ENCODE data around the gene ACSF3.
A peak's percentile ranks its signal among the peaks of the same experiment; 100 is the strongest.
"Not testable (repeated sequence)": the region's sequence is repeated elsewhere in the genome, so short reads cannot be mapped to it uniquely, and the experiment has no call there.

The ACSF3 gene

DNA sequence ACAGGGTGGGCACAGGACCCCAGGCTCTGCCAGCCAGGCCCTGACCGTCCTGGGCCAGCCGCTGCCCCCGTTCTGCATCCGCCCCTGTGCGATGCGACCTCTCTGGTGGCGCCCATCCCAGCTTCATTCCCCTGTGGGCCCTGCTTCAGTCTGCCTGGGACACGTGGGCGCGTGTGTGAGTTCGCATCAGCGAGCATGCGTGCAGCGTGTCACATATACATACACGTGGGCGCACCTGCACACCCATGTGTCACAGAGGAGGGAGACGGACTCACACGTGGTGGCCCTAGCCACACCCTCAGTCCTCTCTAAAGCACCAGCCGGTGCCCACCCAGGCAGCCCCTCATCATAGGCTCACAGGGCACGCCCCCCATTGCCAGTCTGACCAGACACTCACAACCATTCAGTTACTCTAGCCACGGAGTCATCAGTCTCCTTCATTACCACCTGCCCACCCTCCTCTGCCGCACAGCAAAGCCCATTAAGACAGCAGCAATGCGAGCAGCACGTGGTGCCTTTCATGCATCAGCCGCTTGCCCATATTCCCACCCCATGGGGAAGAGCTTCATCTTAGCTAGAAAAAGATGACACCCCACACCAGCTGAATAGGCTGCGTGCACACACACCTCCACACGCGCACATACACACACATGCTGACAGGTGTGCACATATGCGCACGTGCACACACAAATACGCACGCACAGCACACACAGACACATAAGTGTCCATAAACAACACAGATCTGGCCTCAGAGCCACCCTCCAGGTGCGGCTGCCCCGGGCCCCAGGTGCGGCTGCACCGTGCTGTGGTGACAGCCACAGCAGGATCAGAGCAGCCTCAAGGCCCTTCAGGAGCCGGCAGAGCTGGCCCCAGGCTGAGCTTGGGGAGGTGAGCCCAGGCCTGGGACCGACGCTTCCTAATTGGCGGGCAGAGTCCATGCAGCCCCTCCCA, 68.4 kb downstream of the ACSF3 start:
- no peak for DNase-seq (ENCODE audit: low read depth)

GRCh38 chr16:89163297-89163696, 69.6 kb downstream of the ACSF3 start:
- no peak for DNase-seq (ENCODE audit: low read depth)

DNA sequence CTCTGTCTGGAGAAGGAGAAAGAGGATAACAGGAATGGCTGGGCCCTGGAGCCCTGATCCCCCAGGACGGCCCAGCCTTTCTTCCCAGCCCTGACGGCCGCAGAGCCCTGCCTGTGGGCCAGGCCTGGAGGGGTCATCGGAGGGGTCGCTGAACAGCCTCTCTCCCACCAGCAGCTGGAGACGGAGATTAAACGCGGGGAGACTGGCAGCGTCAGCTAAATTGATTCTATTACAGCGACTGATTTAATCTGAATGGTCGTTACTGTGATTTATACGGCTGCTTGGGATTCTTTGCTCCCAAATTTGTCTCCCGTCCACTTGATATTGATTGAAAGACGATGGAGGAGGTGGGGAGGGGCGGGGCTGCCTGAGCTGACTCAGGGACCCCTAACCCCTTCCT, 70.8 kb downstream of the ACSF3 start:
- DNase-seq (ENCODE audit: low read depth) = no peak

DNA sequence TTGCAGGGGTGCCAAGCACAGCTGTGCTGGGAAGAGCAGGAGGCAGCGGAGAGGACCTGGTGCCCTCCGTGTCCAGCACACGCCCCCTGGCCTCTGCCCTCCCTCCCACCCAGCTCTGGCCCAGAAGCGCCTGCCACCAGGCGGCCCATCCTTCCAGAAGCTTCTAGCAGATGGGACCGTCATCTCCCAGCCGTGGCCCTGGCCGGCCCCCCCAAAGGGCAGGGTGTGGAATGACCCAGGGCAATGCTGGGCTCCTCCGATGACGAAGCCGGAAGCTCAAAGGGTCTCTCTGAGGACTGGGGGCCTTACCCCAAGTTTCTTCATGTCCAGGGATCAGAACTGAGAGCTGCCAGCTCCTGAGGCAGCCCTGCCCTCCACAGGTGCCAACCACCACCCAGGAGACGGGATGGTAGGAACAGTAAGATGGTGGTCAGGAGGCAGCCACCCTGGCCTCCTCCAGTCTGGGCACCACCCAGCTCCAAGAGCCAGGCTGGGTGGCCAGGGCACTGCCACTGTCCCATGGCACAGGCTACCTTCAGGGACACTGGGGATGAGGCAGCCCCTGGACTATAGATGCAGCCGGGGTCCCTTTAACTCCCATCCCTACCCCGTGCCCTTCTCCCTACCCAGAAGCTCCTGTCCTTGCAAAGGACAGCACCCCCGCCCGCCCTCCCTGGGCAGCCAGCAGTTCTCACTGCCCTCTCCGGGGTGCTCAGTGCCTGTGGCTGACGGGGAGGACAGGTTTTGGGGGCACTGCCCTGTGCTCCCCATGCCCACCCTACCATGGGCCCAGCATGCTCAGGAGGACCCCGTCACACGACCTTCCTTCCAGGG, 71.4 kb downstream of the ACSF3 start:
- DNase-seq (ENCODE audit: low read depth) = no peak

GRCh38 chr16:89165681-89165979, 72.0 kb downstream of the ACSF3 start:
- not testable (repeated sequence) for DNase-seq (ENCODE audit: low read depth)

GRCh38 chr16:89166696-89167424, 73.2 kb downstream of the ACSF3 start:
- DNase-seq (ENCODE audit: low read depth) = no peak

GRCh38 chr16:89167425-89167941, 73.8 kb downstream of the ACSF3 start:
- peak; percentile 6 for DNase-seq (ENCODE audit: low read depth)

GRCh38 chr16:89168381-89169189, 74.9 kb downstream of the ACSF3 start:
- no peak for DNase-seq (ENCODE audit: low read depth)

GRCh38 chr16:89169778-89170177, 76.1 kb downstream of the ACSF3 start:
- no peak for DNase-seq (ENCODE audit: low read depth)

DNA sequence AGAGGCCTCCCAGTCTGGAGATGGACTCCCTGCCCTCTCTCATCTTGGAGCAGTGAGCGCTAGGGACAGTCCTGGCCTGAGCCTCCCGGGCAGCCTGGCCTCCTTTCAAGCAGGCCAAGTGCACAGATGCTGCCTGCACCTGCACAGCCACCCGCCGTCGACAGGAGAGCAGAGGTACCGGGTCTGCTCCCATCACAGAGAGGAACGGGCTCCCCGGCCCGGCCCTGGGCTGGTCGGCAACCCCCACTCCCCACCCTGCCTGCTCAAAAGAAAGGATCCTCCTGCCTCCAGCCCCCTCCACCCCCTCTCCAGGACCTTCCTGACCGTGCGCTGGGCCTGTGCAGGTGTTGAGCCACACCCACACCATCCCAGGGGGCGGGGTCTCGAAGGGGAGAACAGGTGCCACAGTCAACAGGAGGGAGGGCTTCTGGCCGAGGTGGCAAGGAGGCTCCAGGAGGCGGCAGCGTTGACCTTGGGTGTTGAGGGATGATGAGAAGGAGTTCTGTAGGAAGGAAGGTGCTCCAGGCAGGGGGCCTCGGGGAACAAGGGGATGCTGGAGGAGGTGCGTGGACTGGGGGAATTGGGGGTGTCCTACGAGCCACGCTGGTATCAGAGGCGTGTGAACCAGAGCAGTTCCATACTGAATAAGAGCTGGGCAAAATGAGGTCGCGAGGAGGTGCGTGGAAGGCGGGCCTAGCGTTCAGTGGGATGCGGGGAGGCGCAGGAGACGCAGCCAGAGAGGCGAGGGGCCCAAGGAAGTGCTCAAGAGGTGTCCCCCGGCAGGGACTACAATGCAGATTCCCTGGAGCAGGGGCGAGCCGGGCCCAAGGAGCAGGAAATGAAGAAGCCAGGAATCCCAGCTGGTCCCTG, 76.9 kb downstream of the ACSF3 start:
- DNase-seq (ENCODE audit: low read depth) = no peak

DNA sequence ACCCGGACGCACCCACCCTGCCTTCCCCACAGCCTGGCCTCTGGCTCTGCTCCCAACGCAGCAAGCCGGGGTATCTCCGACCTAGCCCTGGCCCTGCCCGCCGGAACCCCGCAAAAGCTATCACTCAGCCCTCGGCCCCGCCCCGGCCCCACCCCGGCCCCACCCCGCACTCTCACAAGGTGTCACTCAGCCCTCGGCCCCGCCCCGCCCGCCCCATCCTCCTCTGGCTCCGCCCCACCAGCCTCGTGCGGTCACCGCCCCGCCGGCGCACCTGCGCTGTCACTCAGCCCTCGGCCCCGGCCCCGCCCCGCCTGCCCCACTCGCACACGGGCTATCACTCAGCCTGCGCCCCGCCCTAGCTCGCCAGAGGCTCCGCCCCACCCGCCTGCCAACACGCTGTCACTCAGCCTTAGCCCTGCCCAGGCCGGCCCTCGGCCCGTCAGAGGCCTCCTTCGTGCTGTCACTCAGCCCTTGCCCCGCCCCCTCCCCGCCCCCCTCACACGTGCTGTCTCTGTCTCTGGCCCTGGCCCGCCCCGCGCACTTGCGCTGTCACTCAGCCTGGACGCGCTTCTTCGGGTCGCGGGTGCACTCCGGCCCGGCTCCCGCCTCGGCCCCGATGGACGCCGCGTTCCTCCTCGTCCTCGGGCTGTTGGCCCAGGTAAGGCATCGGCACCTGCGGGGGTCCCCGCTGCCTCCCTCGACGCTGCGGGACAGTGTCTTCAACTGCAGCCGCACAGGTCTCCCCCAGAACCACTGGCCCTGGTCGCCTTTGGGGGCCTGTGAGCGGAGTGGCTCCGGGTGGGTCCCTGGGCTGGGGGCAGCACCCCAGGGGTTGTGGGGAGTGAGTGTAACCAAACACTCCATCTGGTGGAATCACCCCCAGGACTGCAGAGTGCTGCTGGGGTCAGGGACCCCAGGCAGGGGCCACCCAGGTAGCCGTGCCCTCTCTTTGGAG, 77.8 kb downstream of the ACSF3 start, which contains the start of gene CDH15:
CDH15 (plus strand) TSS at position 533 of the 955 bp plus-strand sequence; CDS start at position 617, 84 bp downstream.
- peak; percentile 34 for DNase-seq (ENCODE audit: low read depth)

GRCh38 chr16:89172171-89172527, 78.5 kb downstream of the ACSF3 start:
- DNase-seq (ENCODE audit: low read depth) = no peak

DNA sequence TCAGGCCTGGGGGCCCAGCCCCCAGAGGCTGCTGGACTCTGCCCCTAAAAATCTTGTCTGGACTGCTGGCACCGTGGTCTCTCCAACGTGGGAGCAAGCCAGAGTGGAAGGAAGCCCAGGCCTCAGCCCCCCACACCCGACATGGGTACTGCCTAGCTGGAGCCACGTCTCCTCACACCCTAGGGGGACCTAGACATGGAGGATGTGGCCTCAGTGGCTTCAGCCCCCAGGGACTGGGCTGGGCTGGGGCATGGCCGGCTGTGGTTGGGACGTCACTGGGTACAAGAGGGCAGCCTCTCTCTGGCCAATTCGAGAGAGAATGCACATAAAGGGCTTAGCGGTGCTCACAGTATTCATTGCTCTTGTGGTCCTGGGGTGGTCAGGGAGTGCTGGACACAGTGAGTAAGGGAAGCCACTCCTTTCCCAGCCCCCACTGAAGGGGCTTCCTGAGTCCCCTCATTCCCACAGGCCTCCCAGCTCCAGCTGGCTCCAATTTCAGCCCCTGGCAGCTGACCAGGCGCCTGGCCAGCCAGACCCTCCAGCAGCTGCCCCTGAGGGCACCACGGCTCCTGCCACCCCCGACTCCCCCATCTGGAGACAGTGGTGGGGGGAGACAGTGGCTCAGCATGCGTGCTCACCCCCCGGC, 79.0 kb downstream of the ACSF3 start:
- no peak for DNase-seq (ENCODE audit: low read depth)

- DNase-seq (ENCODE audit: low read depth) = no peak
Measured at GRCh38 chr16:89173174-89173921, 79.7 kb downstream of the ACSF3 start.

GRCh38 chr16:89174055-89174827, 80.6 kb downstream of the ACSF3 start:
- no peak for DNase-seq (ENCODE audit: low read depth)

DNA sequence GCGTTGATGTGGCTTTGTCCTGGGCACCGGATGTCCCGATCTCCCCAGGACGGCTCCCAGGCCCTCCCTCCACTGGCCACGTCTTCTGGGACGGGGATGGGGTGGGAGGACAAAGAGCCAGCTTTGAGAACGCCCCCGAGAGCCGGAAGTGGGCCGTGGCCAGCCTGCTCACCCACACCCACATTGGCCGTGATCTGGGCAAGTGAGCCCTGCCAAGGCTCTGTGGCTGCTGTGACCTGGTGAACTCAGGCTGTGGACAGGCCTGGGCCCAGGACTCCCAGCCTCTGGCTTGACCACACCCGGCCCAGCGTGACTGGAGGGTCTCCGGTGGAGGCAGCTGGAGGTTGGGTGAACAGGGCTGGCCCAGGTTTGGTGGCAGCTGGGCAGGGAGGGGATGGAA, 81.2 kb downstream of the ACSF3 start:
- DNase-seq (ENCODE audit: low read depth) = no peak

Data from non-pigmented ciliary epithelial cell (primary cell).